Stromal cell of bone marrow (primary cell): ENCODE results near the gene TUSC2.
A peak's percentile ranks its signal among the peaks of the same experiment; 100 is the strongest.

ENCODE experiments used
- DNase-seq: peaks from one replicate; pipeline ENCODE4 v3.0.0-alpha.2; 2012; ENCODE audit warnings: low read depth

TUSC2 gene

GRCh38 chr3:50327943-50328691, at the start of gene TUSC2:
TUSC2 (minus strand) TSS chr3:50328223; CDS start chr3:50328099, 124 bp downstream.
- DNase-seq = peak; percentile 94

GRCh38 chr3:50375258-50375931, 47.4 kb upstream of the TUSC2 start:
- DNase-seq = no peak

- no peak for DNase-seq
These were observed 46.6 kb upstream of the TUSC2 start for GRCh38 chr3:50374363-50375257.

GRCh38 chr3:50373146-50374051, 45.4 kb upstream of the TUSC2 start:
- no peak for DNase-seq

GRCh38 chr3:50372349-50372748, 44.3 kb upstream of the TUSC2 start:
- no peak for DNase-seq

GRCh38 chr3:50371133-50371685, 43.2 kb upstream of the TUSC2 start:
- DNase-seq = no peak

GRCh38 chr3:50370594-50370993, 42.6 kb upstream of the TUSC2 start:
- DNase-seq = no peak

- no peak for DNase-seq
These were observed 41.1 kb upstream of the TUSC2 start for GRCh38 chr3:50369012-50369670.

- no peak for DNase-seq
These were observed 37.8 kb upstream of the TUSC2 start for GRCh38 chr3:50365842-50366220.

GRCh38 chr3:50365080-50365841, 37.2 kb upstream of the TUSC2 start:
- peak; percentile 25 for DNase-seq

GRCh38 chr3:50364573-50365079, 36.6 kb upstream of the TUSC2 start:
- no peak for DNase-seq

- DNase-seq = no peak
These were observed 31.7 kb upstream of the TUSC2 start for GRCh38 chr3:50359760-50360110.

- DNase-seq = peak; percentile 99
These were observed 31.1 kb upstream of the TUSC2 start, which contains the start of gene TMEM115 for GRCh38 chr3:50358911-50359759. TMEM115 (minus strand) TSS chr3:50359521; CDS start chr3:50359063, 458 bp downstream.

- no peak for DNase-seq
These were observed 30.4 kb upstream of the TUSC2 start for GRCh38 chr3:50358355-50358910.

- no peak for DNase-seq
These were observed 29.5 kb upstream of the TUSC2 start for GRCh38 chr3:50357481-50357880.

GRCh38 chr3:50356553-50356952, 28.5 kb upstream of the TUSC2 start:
- DNase-seq = no peak

- no peak for DNase-seq
These were observed 28.0 kb upstream of the TUSC2 start for GRCh38 chr3:50355829-50356552.

- no peak for DNase-seq
These were observed 26.8 kb upstream of the TUSC2 start for GRCh38 chr3:50354850-50355249.
